Endodermal cell (in vitro differentiated cells): ENCODE results near the gene LONP2. TPM values are rescaled to one million over a fixed set of nuclear protein-coding genes. Genes with fewer than 3 reads are reported as not detected.

Experiments used
- DNase-seq: peaks from one replicate; pipeline ENCODE4 v3.0.0-alpha.2; 2017
- H3K27ac ChIP-seq: 2 replicates; pipeline ENCODE4 v1.5.1; 2013; ENCODE audit warnings: mild to moderate bottlenecking, low read depth, low read length, moderate library complexity
- H3K27me3 ChIP-seq: 2 replicates; pipeline ENCODE4 v1.6.1; 2013; ENCODE audit warnings: mild to moderate bottlenecking, low read length, moderate library complexity; ENCODE audit not compliant: insufficient read depth, control insufficient read depth, poor library complexity, severe bottlenecking
- H3K36me3 ChIP-seq: 2 replicates; pipeline ENCODE4 v1.7.0; 2013; ENCODE audit warnings: mild to moderate bottlenecking, low read length, moderate library complexity; ENCODE audit not compliant: control insufficient read depth, insufficient read depth
- H3K4me1 ChIP-seq: one replicate; pipeline ENCODE4 v1.7.0; 2013; ENCODE audit warnings: low read length; ENCODE audit not compliant: control insufficient read depth, insufficient read depth
- H3K4me3 ChIP-seq: 2 replicates; pipeline ENCODE4 v1.5.1; 2013; ENCODE audit warnings: mild to moderate bottlenecking, low read length, moderate library complexity
- H3K9ac ChIP-seq: 2 replicates; pipeline ENCODE4 v1.6.1; 2013; ENCODE audit warnings: mild to moderate bottlenecking, low read length, moderate library complexity; ENCODE audit not compliant: poor library complexity, severe bottlenecking; ENCODE audit errors: extremely low read depth
- H3K9me3 ChIP-seq: 2 replicates; pipeline ENCODE4 v1.6.1; 2013; ENCODE audit warnings: mild to moderate bottlenecking, low read length, moderate library complexity; ENCODE audit not compliant: control insufficient read depth
- H3K27ac Mint-ChIP-seq: 2 replicates; pipeline ENCODE4 v1.8.0; 2020; ENCODE audit warnings: mixed read lengths
- H3K27me3 Mint-ChIP-seq: 2 replicates; pipeline ENCODE4 v1.8.0; 2021; ENCODE audit warnings: mild to moderate bottlenecking, mixed read lengths; ENCODE audit not compliant: insufficient read depth
- H3K36me3 Mint-ChIP-seq: 2 replicates; pipeline ENCODE4 v1.8.0; 2020; ENCODE audit warnings: low read depth, mixed read lengths
- H3K4me1 Mint-ChIP-seq: 2 replicates; pipeline ENCODE4 v1.8.0; 2020; ENCODE audit warnings: mixed read lengths
- H3K4me3 Mint-ChIP-seq: 2 replicates; pipeline ENCODE4 v1.8.0; 2020; ENCODE audit warnings: mild to moderate bottlenecking, moderate library complexity, mixed read lengths
- H3K9me3 Mint-ChIP-seq: 2 replicates; pipeline ENCODE4 v1.8.0; 2020; ENCODE audit warnings: mild to moderate bottlenecking, mixed read lengths
- WGBS, 2 experiments: methylation state at CpG; one replicate each; pipeline versions ENCODE4 v1.1.5 to v1.1.7; 2013; ENCODE audit warnings: missing lambda C conversion rate in 2 of 2, mixed read lengths in 1 of 2; ENCODE audit not compliant: insufficient coverage in 1 of 2, insufficient read length in 1 of 2; 5-methylcytosine and 5-hydroxymethylcytosine counted together
- total RNA-seq, 2 donors: library from RNA; stranded (reverse); fragmentation: NEBNext Ultra II Directional in 1 of 2; extraction: Animal tissue kit (Norgen Biotek cat#: 25700) in 1 of 2; gene quantifications; 2 replicates in 1 of 2; 3 replicates in 1 of 2; pipeline ENCODE4 v1.2.1, GENCODE V29; 2021
- TF ChIP-seq, protein P1 (sequence below): fragments of 200-600 bp; sonication (generic); conservative IDR thresholded peaks from 2 replicates; pipeline ENCODE4 v1.5.0; 2021; ENCODE audit warnings: antibody characterized with exemption, mild to moderate bottlenecking

LONP2 gene
- total RNA-seq, 2 donors from 2014 or later = 33.2 to 33.6 TPM

DNA sequence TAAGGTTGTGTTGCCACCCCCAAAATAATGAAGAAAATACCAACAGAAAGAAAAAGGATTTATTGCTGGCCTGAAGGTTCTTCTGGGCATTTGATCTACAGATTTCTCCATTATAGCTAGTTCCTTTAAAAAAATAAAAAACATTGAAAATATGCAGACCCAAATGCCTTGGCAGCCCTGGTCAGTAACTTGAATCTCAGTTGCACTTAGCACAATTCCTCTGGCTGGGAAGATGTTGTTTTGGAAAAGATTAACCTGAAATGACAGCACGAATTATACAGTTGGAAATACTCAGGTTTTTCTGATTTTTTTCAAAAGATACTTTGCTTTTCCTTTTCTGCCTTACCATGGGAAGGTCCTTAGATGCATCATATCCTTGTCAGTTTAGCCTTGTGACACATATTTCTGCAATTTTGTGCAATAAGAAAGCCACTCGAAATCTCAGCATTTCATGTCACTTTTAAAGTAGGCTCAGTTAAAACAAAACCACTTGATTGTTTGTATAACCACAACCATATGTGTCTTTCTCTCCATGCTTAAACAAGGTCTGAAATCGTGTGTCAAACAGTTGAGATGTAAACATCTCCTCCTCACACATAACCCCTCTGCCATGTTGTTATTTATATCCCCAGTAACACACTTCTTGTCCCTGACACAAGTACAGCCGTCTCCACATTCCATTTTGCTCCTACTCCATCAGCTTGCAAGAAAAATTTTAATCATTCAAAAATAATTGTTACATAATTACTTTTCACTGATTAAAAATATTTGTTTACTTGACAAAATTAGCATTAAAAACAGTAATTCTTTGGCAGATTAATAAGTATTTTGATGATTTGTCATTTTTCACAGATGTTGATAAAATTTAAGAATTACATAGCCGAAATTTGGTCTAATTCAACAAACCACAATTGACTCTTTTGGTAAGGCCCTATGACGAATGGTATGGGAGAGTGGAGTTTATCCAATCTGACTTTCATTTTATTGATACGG lies 80.0 kb downstream of the LONP2 start:
- Histone ChIP-seq H3K27me3 (no peaks in the 10 kb centered on the region), H3K27ac (no peak overlapping the region), H3K4me3 (no peak overlapping the region), H3K36me3 (peaks cover 6% of the 10 kb centered on the region), H3K9ac (no peak overlapping the region), H3K4me1 (no peaks in the 10 kb centered on the region), H3K9me3 (no peaks in the 10 kb centered on the region)
- Mint-ChIP-seq H3K9me3 (no peaks in the 10 kb centered on the region), H3K36me3 (peaks cover 23% of the 10 kb centered on the region), H3K27ac (no peak overlapping the region), H3K4me1 (no peaks in the 10 kb centered on the region), H3K27me3 (no peaks in the 10 kb centered on the region), H3K4me3 (no peak overlapping the region)
- no peak for DNase-seq
- WGBS, 2 experiments = 93 to 97% methylated on average over 3 to 6 of the region's 7 CpGs
- TF ChIP-seq, protein P1, sequence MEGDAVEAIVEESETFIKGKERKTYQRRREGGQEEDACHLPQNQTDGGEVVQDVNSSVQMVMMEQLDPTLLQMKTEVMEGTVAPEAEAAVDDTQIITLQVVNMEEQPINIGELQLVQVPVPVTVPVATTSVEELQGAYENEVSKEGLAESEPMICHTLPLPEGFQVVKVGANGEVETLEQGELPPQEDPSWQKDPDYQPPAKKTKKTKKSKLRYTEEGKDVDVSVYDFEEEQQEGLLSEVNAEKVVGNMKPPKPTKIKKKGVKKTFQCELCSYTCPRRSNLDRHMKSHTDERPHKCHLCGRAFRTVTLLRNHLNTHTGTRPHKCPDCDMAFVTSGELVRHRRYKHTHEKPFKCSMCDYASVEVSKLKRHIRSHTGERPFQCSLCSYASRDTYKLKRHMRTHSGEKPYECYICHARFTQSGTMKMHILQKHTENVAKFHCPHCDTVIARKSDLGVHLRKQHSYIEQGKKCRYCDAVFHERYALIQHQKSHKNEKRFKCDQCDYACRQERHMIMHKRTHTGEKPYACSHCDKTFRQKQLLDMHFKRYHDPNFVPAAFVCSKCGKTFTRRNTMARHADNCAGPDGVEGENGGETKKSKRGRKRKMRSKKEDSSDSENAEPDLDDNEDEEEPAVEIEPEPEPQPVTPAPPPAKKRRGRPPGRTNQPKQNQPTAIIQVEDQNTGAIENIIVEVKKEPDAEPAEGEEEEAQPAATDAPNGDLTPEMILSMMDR = no peak

DNA sequence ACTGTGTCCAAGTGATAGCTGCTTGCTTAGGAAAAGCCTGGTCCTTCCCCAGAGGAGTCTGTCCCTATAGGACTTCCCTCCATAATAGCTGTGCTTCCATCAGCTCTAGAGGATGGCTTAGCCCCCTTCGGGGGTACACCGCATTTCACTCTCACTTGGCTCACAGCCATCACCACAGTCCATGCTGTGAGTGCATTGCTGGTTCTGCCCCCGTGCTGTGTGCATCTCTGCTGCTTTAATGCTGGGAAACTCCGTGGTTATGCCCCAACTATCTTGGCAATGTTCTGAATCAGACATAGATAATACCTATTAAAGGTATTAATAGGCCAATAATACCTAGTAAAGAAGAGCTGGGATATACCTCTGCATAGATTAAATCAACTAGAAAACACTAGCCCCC lies 82.8 kb downstream of the LONP2 start:
- Histone ChIP-seq H3K27me3 (no peaks in the 10 kb centered on the region), H3K36me3 (no peaks in the 10 kb centered on the region), H3K4me1 (no peaks in the 10 kb centered on the region), H3K9ac (no peak overlapping the region), H3K27ac (no peak overlapping the region), H3K4me3 (no peak overlapping the region), H3K9me3 (no peaks in the 10 kb centered on the region)
- Mint-ChIP-seq H3K27me3 (no peaks in the 10 kb centered on the region), H3K4me3 (no peak overlapping the region), H3K9me3 (no peaks in the 10 kb centered on the region), H3K4me1 (no peaks in the 10 kb centered on the region), H3K36me3 (peaks cover 22% of the 10 kb centered on the region), H3K27ac (no peak overlapping the region)
- TF ChIP-seq, protein P1 = no peak
- DNase-seq = no peak
- WGBS, 2 experiments = 83 to 96% methylated on average over 3 to 4 of the region's 4 CpGs

DNA sequence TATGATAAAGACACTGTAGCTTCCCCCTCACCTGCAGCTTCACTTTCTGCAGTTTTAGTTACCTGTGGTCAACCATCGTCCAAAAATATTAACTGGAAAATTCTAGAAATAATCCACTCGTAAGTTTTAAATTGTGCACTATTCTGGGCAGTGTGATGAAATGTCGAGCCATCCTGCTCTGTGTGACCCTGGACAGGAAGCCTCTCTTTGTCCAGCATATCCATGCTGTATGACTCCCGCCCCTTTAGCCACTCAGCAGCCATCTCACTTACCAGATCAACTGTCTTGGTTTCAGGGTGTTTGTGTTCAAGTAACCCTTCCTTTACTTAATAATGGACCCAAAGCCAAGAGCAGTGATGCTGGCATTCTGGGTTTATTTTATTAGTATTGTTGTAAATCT lies 85.0 kb downstream of the LONP2 start:
- no peaks in the 10 kb centered on the region for H3K4me1 ChIP-seq
- no peak overlapping the region for H3K4me3 Mint-ChIP-seq
- peaks cover 23% of the 10 kb centered on the region for H3K36me3 Mint-ChIP-seq
- no peaks in the 10 kb centered on the region for H3K9me3 Mint-ChIP-seq
- no peak overlapping the region for H3K27ac Mint-ChIP-seq
- no peak overlapping the region for H3K9ac ChIP-seq
- no peaks in the 10 kb centered on the region for H3K27me3 ChIP-seq
- 91 to 94% methylated on average over 2 to 4 of the region's 4 CpGs for WGBS, 2 experiments
- no peaks in the 10 kb centered on the region for H3K27me3 Mint-ChIP-seq
- TF ChIP-seq, protein P1 = no peak
- no peaks in the 10 kb centered on the region for H3K9me3 ChIP-seq
- H3K36me3 ChIP-seq = peaks cover 1% of the 10 kb centered on the region
- H3K27ac ChIP-seq = no peak overlapping the region
- H3K4me3 ChIP-seq = no peak overlapping the region
- H3K4me1 Mint-ChIP-seq = no peaks in the 10 kb centered on the region
- no peak for DNase-seq
